Progenitor cell of endocrine pancreas (in vitro differentiated cells): ENCODE measurements around the gene TFEB. TPM values are rescaled to one million over a fixed set of nuclear protein-coding genes. Genes with fewer than 3 reads are reported as not detected.

ENCODE experiments used
- DNase-seq: peaks from one replicate; pipeline ENCODE4 v3.0.0; 2021; ENCODE audit warnings: low spot score; ENCODE audit not compliant: unreplicated experiment
- H3K27ac Mint-ChIP-seq: 2 replicates; pipeline ENCODE4 v1.8.0; 2021; ENCODE audit warnings: mild to moderate bottlenecking, moderate library complexity, mixed read lengths
- H3K27me3 Mint-ChIP-seq: 2 replicates; pipeline ENCODE4 v1.8.0; 2021; ENCODE audit warnings: mixed read lengths
- H3K36me3 Mint-ChIP-seq: 2 replicates; pipeline ENCODE4 v1.8.0; 2022; ENCODE audit warnings: mixed read lengths; ENCODE audit not compliant: insufficient read depth
- H3K4me1 Mint-ChIP-seq: 2 replicates; pipeline ENCODE4 v1.8.0; 2021; ENCODE audit warnings: low read depth, mixed read lengths
- H3K4me3 Mint-ChIP-seq: 2 replicates; pipeline ENCODE4 v1.8.0; 2021; ENCODE audit warnings: low read depth, mild to moderate bottlenecking, moderate library complexity, mixed read lengths
- H3K9me3 Mint-ChIP-seq: 2 replicates; pipeline ENCODE4 v1.8.0; 2021; ENCODE audit warnings: low read depth, mixed read lengths
- total RNA-seq: library from RNA; stranded (reverse); gene quantifications from 2 replicates; pipeline ENCODE4 v1.2.1, GENCODE V29; 2021
- TF ChIP-seq, protein P1 (sequence below): fragments of 200-600 bp; sonication (generic); IDR thresholded peaks from one replicate; pipeline ENCODE4 v1.5.0; 2021; ENCODE audit warnings: antibody characterized with exemption, mild to moderate bottlenecking; ENCODE audit not compliant: unreplicated experiment

Gene TFEB
- total RNA-seq, 1 donor from 2014 or later = 0.48 TPM

DNA sequence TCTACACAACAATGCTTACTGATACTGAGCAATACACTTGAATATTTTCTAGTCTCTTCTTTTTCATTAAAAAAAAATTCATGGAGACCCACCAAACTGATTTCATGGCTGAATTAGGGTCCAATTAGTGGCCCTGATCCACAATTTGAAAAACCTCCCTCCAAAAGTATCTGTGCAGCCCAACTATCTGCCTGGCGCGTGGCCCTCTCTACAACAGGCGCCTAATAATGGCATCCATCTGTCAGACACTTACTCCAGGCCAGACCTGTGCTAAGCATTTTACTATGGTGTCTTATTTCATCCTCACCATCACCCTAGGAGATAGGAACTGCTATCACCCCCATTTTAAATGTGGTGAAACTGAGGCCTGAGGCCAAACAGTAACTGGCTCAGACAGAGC lies 14.0 kb downstream of the TFEB start:
- H3K36me3 Mint-ChIP-seq = no peaks in the 10 kb centered on the region
- no peaks in the 10 kb centered on the region for H3K9me3 Mint-ChIP-seq
- H3K4me1 Mint-ChIP-seq = peaks cover 6% of the 10 kb centered on the region

DNA sequence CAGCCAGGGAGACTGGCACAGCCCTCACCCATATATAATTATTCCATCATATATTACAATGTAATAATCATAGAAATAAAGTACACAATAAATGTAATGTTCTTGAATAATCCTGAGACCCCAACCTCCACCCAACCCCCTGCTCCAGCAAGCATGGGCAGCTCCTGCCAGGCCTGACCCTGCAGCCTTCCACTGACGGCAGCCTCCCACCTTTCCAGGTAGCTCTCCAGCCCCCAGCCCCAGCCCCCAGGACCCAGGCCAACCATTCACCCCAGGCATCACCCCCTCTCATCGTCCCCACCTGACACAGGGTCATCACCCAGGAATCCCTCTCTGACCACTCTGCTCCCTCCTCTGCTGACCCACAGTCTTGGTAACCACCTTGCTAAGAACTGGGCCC lies 14.6 kb downstream of the TFEB start:
- TF ChIP-seq, protein P1, sequence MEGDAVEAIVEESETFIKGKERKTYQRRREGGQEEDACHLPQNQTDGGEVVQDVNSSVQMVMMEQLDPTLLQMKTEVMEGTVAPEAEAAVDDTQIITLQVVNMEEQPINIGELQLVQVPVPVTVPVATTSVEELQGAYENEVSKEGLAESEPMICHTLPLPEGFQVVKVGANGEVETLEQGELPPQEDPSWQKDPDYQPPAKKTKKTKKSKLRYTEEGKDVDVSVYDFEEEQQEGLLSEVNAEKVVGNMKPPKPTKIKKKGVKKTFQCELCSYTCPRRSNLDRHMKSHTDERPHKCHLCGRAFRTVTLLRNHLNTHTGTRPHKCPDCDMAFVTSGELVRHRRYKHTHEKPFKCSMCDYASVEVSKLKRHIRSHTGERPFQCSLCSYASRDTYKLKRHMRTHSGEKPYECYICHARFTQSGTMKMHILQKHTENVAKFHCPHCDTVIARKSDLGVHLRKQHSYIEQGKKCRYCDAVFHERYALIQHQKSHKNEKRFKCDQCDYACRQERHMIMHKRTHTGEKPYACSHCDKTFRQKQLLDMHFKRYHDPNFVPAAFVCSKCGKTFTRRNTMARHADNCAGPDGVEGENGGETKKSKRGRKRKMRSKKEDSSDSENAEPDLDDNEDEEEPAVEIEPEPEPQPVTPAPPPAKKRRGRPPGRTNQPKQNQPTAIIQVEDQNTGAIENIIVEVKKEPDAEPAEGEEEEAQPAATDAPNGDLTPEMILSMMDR = no peak
- H3K27ac Mint-ChIP-seq = no peak overlapping the region
- no peaks in the 10 kb centered on the region for H3K27me3 Mint-ChIP-seq
- no peak for DNase-seq
- no peaks in the 10 kb centered on the region for H3K9me3 Mint-ChIP-seq
- no peaks in the 10 kb centered on the region for H3K36me3 Mint-ChIP-seq
- H3K4me1 Mint-ChIP-seq = peaks cover 6% of the 10 kb centered on the region
- no peak overlapping the region for H3K4me3 Mint-ChIP-seq

More for the DNA sequence above, 14.0 kb downstream of the TFEB start:
- no peak overlapping the region for H3K27ac Mint-ChIP-seq
- TF ChIP-seq, protein P1 = no peak
- DNase-seq = no peak
- H3K27me3 Mint-ChIP-seq = no peaks in the 10 kb centered on the region
- H3K4me3 Mint-ChIP-seq = no peak overlapping the region

DNA sequence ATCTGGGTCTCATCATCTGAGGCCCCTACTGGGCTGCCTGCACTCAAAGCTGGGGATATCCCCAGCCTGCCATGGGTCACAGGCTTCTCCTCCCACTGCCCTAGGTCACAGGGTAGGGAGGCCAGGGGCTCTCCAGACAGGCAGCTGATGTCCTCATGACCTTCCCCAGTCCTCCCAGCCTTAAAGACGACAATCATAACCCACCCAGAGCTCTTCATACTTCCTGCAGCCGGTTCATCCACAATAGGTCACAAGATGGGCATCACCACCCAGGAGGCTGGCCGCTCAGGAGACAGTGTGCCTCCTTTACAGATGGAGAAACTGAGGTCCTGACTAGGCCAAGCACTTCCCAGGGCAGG lies 15.2 kb downstream of the TFEB start:
- H3K4me3 Mint-ChIP-seq = no peak overlapping the region
- H3K36me3 Mint-ChIP-seq = no peaks in the 10 kb centered on the region
- TF ChIP-seq, protein P1 = no peak
- no peak overlapping the region for H3K27ac Mint-ChIP-seq
- no peaks in the 10 kb centered on the region for H3K27me3 Mint-ChIP-seq
- H3K9me3 Mint-ChIP-seq = no peaks in the 10 kb centered on the region
- no peak for DNase-seq
- H3K4me1 Mint-ChIP-seq = peaks cover 6% of the 10 kb centered on the region

DNA sequence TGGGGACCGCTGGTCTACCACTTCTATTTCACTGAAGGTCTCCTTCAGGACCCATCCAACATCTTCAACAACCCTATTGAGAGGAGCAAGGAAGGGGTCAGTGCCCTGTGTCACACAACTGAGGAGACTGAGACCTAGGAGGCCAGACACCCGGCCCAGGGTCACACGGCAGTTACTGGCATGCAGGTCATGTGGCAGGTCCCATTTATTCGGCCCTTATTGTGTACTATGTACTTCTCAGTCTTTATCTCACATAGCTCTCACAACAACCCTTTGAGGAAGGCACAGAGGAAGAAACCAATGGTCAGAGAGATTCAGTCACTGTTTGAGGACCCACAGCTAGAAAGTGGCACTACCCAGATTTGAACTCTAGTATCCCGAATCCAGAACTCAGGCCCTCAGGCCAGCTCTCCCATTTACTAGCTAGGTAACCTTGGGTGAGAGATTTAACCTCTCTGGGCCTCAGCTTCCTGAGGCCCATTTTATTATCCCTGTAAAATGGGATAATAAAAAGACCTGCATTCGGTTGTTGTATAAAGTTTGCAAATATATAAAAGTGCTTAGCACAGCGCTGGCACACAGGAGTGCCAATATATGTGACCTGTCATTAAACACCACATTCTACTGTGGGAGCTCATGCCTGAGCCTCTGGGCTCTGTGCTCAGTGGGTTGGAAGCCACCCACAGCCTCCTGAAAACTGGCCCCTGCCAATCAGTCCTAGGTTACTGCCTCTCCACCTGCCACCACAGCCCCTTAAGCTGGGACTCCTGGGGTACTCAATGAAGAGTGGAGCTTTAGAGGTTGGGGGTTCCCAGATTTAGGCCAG lies 15.8 kb downstream of the TFEB start:
- TF ChIP-seq, protein P1 = no peak
- Mint-ChIP-seq H3K4me3 (no peak overlapping the region), H3K27ac (no peak overlapping the region), H3K27me3 (no peaks in the 10 kb centered on the region), H3K4me1 (peaks cover 6% of the 10 kb centered on the region), H3K9me3 (no peaks in the 10 kb centered on the region), H3K36me3 (no peaks in the 10 kb centered on the region)
- no peak for DNase-seq

DNA sequence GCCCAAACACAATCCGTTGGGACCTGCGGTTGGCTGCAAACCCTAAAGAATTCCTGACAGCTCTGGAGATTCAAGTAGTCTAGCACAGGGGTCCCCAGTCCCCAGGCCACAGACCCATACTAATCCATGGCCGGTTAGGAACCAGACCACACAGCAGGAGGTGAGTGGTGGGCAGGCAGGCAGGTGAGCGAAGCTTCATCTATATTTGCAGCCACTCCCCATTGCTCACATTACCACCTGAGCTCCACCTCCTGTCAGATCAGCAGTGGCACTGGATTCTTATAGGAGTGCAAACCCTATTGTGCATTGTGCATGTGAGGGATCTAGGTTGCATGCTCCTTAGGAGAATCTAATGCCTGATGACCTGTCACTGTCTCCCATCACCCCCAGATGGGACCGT lies 16.6 kb downstream of the TFEB start:
- Mint-ChIP-seq H3K27ac (no peak overlapping the region), H3K27me3 (no peaks in the 10 kb centered on the region), H3K36me3 (no peaks in the 10 kb centered on the region), H3K9me3 (no peaks in the 10 kb centered on the region), H3K4me3 (no peak overlapping the region), H3K4me1 (peaks cover 3% of the 10 kb centered on the region)
- no peak for DNase-seq
- TF ChIP-seq, protein P1 = no peak
